HG03354 (cell line): ENCODE measurements around the gene BTBD8.

ENCODE experiments used
- ATAC-seq: cut with Tn5 transposase; IDR thresholded peaks from one replicate; pipeline ENCODE4 v1.9.1; 2021; ENCODE audit warnings: mild to moderate bottlenecking; ENCODE audit not compliant: unreplicated experiment, poor library complexity, severe bottlenecking

Gene BTBD8

DNA sequence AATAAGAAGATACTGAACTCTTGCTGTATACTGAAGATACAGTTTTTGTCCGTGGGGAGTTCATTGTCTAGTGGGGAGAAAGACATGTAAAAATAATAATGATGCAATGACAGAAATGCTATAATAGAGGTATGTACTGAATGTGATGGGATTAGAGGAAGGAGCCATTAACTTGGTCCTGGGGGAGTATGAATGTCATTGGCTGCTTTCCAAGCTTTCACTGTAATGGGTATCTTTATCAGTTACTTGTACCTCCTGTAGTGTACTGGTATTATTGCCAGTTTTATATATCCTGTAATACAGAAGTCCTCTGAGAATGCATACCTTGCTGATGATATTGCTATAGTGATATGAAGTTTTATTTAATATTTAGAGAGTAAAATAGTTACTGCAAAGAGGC lies 7.4 kb downstream of the BTBD8 start:
- no peak for ATAC-seq

DNA sequence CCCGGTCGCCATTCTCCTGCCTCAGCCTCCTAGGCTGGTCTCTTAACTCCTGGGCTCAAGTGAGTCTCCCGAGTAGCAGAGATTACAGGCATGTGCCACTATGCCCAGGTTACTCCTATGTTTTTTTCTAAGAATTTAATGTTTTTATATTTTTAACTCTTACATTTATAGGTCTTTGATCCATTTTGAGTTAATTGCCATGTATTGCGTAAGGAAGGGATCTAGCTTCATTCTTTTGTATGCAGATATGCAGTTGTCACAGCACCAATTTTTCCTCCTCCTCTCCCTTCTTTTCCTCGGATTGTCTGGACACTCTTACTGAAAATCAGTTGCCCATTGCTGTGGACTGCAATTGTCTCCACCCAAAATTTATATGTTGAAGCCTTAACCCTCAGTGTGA lies 11.5 kb downstream of the BTBD8 start:
- ATAC-seq, result no peak

DNA sequence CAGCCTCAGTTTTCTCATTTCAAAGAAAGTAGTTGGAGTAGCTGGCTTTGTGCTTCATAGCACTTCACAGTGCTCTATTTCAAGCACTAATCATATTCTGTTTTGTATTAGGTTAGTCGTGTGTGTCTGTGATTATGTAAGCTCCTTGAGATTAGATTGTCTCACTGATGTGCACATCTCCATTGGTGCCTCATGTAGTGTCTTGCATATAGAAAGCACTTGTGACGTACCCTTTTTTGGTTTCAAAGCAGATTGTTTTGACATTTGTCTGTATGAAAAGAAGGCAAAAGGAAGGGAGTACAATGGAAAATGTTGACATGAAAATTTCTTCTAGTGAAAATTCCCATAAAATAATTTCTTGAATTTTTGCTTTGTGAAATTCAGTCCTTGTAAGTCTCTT lies 13.9 kb downstream of the BTBD8 start:
- no peak for ATAC-seq

DNA sequence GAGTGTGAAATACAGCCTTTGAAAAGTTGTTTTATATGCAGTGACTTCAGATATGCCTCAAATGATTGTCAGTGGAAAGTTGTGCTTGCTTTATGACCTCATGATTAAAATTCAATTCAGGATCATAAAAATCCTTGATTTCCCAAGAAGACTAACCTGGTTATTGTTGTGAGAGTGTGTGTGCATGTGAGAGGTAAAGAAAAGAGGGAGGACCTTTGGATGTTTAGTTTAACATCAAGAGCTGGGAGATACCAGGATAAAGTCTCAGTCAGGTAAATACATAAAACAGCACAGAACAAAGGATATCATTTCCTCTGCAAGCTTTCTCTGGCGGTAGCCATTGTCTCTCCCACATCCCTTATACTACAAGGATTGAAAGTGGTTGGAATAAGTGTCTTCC lies 14.4 kb downstream of the BTBD8 start:
- no peak for ATAC-seq

DNA sequence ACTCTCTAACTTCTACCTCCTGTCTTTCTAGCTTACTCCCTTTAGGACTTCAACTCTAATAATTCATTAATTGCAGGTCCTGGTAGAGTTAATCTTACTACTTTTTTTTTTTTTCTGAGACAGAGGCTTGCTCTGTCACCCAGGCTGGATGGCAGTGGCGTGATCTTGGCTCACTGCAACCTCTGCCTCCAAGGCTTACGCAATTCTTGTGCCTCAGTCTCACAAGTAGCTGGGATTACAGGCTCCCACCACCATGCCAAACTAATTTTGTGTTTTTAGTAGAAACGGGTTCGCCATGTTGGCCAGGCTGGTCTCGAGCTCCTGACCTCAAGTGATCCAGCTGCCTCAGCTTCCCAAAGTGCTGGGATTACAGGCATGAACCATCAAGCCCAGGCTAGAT lies 15.7 kb downstream of the BTBD8 start:
- no peak for ATAC-seq

DNA sequence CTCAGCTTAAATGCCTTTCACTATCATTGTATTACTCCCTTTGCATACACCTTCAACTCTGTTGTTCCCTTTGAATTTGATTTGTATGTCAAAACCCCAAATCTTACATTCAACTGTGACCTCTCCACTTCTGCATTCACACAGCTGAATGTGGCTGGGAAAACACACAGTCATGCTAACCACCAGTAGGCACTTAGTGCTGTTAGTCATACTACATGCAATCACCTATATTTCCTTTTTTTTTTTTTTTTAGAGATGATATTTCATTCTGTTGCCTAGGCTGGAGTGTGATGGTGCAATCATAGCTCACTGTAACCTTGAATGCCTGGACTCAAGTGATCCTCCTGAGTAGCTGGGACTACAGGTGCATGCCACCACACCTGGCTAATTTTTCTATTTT lies 16.2 kb downstream of the BTBD8 start:
- no peak for ATAC-seq

DNA sequence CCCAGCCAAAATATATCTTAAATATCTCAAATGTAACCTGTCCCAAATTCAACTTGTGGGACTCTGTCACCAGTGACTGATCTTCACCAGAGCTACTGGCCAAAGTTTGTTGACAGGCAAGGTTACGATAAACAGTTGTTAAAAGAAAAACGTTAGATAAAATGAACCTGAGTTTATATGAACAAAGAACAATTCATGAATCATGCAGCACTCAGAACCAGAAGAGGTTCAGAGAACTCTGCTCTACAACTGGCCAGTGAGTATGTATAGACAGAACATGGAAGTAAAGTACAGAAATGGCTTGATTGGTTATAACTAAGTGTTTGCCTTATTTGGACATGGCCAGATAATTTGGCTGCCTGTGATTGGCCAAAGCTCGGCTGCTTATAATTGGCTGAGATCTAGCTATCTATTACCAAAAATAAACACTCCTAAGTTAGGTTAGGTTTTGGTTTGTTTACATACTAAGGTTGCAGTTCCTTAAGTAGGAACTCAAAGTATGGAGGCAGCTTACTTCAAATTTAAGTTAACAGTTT lies 25.5 kb downstream of the BTBD8 start:
- ATAC-seq, result no peak

DNA sequence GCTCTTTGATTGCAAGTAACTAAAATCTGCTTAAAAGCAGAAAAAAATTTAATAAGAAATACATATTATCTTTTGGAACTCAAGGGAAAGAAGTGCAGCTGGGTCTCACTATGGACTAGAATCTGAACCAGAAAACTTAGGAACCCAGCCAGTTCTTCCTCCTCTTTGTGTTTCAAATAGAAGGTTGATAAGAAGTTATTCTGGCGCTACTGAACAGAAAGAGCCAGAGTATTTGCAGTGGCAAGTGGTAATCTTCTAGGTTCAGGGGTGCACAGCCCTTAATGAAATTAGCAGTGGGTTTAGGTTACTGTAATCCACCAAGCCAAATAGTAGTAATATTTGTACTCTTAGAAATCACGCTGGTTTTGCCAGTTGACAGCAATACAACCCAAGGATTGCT lies 28.5 kb downstream of the BTBD8 start:
- no peak for ATAC-seq

DNA sequence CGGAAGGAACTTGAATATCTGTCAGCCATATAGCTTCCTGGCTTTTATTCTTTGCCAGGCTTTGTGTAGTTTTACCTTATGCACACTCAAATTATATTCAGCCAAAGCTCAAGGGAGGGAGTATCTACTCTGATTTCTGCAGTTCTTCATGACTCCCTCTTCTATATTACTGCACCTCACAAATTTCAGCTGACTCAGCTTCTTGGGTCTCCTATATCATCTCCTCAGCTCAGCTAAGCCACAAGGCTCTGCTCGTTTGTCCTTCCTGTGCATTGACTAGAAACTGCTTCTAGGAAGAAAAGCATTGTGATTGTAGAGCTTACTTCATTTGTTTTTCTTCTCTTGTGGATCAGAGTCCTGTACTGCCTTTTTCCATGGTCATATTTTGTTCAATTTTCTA lies 37.4 kb downstream of the BTBD8 start:
- ATAC-seq, result no peak

DNA sequence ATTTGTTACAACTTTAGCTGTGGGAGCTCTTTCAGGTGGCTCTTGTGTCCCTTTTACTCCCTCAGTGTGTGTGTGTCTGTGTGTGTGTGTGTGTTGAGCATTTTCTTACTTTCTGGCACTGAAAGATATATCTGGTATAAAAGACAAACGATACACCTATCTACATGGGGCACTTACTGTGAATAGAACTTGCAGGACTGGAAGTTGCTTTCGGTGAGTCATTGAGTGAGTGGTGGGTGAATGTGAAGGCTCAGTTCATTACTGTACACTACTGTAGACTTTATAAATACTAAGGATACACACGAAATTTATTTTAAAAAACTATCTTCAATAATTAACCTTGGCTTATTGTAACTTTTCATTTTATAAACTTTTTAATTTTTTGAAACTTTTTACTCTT lies 38.7 kb downstream of the BTBD8 start:
- no peak for ATAC-seq

DNA sequence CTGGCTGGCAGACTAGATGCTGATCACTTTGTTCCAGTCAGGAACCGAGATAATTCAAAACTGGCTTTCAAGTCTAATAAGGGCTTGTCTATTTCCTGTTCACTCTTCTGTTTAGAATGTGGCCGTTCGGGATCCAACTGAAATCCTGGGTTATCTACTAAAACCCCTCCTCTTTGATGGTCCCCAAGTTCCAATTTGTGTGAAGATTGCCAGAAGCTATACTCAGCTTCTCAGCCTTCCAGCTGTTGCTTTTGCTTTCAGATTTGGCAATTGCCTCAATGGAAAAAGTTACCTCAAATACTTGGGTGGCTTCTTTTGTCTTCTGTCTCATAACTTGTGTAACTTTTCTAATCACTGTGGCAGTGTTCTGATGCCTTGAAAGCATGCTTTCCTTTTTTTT lies 43.7 kb downstream of the BTBD8 start:
- ATAC-seq, result no peak

DNA sequence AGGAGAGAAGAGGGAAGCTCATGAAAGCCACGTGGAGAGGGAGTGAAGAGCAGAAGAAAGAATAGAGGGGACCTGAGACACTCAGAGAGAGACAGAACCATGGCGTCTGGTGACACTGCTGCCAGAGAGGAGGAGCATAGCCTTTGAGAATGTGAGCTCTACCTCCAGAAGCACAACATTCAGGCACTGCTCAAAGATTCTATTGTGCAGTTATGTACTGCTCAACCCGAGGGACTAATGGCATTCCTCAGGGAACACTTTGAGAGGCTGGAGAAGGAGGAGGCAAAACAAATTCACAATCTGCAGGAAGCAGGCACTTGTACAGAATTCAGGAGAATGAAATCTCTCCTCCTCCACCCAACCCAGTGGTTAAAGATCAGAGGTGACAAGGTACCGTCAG lies 45.1 kb downstream of the BTBD8 start:
- ATAC-seq, result no peak

DNA sequence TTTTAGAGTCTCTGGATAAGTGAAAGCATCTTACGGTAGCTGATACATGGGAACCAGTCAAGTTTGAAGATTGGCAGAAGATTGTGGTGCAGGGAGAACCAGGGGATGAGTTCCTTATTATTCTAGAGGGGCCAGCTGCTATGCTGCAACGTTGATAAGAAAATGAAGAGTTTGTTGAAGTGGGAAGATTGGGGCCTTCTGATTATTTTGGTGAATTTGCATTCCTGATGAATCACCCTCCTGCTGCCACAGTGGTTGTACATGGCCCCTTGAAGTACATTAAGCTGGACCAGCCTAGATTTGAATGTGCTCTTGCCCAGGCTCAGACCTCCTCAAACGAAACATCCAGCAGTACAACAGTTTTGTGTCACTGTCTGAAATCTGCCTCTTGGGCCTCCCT lies 45.9 kb downstream of the BTBD8 start:
- ATAC-seq, result no peak

DNA sequence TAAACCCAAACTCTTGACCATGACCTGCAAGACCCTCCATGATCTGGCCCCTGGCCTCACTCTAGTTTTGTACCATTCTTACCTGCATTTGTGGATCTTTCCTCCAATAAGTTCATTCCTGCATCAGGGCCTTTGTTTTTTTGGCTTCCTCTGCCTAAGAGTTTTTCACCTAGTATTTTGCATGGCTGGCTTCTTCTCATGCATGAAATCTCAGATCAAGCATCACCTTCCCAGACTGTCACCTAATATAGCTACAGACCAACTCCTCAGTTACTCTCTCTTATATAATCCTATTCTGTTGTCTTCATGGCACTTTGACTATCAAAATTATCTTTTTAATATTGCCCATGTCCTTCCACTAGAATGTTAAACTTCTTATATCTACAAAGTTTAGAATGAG lies 54.2 kb downstream of the BTBD8 start:
- no peak for ATAC-seq

DNA sequence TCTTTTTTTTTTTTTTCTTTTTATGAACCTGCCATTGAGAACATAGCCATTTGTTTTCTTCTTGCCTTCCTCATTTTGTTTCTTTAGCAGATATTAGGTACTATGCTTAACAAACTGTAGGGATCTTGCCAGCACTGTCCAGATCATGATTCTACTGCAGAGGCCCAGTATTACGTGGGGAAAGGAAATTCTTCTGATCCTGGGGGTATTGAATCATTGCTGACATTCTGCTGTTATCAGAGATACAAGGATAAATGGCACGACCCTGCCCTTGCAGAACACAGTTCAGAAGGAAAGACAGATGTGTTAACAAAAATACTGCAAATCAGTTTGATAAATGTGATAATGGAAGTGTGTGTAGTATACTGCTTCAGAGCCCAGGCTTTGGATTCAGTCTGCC lies 56.2 kb downstream of the BTBD8 start:
- ATAC-seq, result no peak

DNA sequence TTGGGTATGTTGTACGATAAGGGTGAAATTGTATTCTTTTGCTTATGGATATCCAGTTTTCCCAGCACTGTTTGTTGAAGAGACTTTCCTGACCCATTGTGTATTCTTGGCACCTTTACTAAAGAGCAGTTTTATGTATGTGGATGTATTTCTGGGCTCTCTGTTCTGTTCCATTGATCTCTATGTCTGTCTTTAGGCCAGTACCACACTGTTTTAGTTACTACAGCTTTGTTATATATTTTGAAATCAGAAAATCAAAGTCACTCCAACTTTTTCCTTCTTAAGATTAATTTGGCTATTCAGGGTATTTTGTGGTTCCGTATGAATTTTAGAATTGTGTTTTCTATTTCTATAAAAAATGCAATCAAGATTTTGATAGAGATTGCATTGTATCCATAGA lies 74.8 kb downstream of the BTBD8 start:
- ATAC-seq, result no peak

DNA sequence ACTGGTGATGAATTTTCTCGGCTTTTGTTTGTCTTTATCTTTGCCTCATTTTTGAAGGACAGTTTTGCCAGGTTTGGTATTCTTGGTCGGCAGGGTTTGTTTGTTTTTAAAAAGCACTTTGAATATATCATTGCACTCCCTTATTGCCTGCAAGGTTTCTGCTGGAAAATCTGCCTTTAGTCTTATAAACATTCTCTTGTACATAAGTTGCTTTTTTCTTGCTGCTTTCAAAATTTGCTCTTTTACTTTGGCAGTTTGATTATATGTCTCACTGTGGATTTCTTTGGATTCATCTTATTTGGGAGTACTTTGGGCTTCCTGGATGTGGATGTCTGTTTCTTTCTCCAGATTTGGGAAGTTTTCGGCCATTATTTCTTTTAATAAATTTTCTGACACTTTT lies 79.4 kb downstream of the BTBD8 start:
- ATAC-seq, result no peak

DNA sequence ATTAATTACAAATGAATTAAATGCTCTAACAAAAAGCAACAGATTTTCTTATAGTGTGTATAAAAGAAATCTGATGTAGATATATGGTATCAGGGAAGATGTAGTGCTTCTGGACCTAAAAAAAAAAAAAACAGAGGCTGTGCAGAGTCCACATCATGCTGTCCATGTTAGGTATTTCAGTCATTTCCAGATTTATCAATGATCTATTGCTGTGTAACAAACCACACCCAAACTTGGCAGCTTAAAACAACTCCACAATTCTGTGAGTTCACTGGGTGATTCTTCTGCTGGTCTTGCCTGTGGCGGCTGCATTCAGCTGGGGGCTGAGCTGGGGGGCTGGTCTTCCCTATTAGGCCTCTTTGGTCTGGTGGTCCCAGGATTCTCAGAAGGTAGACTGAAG lies 85.2 kb downstream of the BTBD8 start:
- no peak for ATAC-seq

DNA sequence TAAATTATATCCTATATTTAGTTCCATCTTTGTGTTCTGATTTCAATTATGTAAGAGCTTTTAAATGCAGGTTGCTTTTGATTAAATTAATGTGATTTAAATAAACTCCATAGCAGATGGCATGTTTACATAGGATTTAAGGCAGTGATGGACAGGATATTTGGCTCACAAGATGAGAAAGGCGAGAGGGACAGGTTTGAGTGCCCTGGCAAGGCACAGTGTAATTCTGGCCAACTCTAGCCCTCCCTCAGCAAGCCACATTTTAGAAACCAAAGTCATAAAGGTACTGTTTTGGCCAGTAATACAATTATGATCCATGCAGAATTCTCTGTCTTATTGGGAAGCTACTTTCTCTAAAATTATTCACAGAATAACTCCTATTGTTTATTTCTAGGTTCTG lies 87.0 kb downstream of the BTBD8 start:
- ATAC-seq, result no peak

DNA sequence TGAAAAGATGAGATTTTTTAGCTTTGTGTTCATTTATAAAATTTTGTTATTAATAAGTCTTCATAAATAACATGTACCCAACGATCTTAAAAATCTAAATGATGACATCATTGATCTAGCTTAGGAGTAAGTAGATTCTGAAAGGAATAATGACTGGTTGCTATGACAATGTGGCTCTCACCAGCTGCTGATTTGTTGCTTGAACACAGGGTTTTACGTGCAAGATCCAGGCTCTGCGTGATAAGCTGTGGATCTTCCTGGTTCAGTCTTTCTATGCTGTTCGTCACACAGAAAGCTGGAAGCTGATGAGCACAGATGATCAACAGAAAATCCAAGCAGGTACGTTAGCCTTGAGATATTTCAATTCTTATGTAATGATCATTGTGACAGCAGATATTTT lies 88.5 kb downstream of the BTBD8 start:
- no peak for ATAC-seq

DNA sequence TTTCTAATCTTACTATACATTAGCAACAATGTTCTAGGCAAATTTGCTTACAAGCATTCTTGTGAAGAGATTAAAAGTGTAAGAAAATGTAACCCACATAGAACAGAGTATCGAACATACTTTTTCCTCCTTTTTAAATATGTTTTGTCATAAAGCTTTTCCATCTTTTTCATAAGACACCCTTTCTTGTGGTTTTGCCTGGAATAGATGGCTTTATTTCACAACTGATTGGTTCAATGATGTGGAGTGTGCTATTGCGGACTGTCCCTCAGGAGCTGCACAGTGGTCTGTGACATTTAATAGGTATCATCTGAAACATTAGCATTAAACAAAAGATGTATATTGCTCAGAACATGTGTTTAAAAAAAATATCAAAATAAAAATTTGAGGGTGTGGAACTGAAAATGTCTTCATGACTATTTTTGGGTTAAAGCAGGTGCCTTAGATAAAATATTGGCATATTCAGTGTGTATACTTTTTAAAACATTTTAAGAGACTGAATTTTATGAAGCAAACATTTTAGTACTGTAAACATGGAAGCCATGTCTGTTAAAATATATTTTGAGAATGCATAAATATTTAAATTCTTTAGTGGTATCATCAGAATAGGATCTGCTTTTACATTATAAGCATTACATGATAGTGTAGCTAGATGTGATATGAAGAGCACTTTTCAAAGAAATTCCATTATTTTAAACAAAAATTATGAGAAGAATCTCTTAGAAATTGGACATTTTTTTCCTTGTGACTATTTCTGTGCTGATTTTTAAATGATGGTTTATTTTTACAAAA lies 89.3 kb downstream of the BTBD8 start:
- ATAC-seq, result no peak

DNA sequence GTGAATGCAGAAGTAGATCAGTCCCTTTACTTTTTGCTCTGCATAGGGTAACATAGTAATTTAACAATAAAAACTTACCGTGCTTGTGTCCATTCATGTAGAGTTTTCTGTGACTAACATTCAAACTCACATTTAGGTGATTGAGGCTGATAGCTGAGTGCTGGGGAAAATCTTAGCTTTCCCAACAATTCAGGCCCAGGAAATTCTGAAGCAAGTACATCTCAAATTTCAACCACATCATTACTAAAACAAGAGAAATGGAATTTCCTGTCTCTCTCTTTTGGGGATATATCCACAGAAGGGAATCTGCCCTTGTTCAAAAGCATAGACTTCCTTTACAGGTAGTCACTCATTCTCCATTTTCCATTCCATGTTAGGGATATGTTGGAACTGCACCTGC lies 104.5 kb downstream of the BTBD8 start:
- ATAC-seq, result no peak
